HG02973 (cell line): Measurements from ENCODE around the gene FH.

ENCODE experiments used
- ATAC-seq: cut with Tn5 transposase; IDR thresholded peaks from one replicate; pipeline ENCODE4 v1.9.1; 2021; ENCODE audit warnings: moderate library complexity; ENCODE audit not compliant: unreplicated experiment

The FH gene

GRCh38 chr1:241460098-241460873, 59.3 kb downstream of the FH start:
- no peak for ATAC-seq

DNA sequence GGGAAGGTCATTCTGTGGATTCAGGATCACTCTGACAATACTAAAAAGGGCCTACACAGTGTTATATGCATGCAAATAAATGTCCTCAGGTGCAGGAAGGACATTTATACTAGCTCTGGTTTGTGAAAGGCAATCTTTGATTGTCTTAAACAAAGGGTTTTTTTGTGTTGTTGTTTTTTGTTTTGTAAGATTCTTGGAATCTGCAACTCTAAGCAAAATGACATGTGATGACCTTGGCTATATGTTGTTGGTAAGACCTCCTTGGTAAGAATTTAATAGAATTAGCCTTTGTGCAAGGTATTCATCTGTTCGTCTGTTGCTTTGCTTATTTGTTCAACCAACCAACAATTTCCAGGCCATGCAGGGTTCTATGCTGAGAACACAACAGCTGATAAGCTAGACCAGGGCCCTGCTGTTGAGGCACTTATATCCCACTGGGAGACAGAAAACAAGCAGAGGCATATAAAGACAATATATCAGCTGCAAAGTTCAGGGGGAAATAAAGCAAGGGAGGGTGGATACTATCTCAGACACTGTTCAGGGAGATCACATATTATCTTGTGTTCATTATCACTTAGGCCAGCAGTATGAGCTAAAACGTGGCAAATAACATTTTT, 60.3 kb downstream of the FH start:
- no peak for ATAC-seq

DNA sequence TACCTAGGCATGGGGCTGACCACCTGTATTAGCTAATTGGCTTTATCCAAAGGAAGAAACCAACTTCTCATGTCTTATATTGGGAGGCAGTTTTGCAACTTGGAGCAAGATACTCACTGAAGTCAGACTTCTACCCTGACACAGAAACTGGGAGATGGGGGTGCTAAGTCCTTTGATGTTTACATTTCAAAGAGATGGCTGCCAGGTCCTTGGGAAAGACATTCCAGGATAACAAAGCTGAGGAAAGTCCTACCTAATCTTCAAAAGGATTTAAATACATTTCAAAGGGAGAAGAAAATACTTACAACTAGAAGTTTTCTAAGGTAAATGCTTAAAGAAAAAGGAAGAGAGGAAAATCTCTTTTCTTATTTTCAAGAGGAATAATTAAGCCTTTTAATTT, 62.1 kb downstream of the FH start:
- ATAC-seq, result no peak

- ATAC-seq, result no peak
Observed at GRCh38 chr1:241456743-241457142, 62.8 kb downstream of the FH start.

GRCh38 chr1:241453732-241454131, 65.8 kb downstream of the FH start:
- ATAC-seq, result no peak

GRCh38 chr1:241451956-241452355, 67.6 kb downstream of the FH start:
- no peak for ATAC-seq
